ENCODE data around the gene ABHD2.

DNA sequence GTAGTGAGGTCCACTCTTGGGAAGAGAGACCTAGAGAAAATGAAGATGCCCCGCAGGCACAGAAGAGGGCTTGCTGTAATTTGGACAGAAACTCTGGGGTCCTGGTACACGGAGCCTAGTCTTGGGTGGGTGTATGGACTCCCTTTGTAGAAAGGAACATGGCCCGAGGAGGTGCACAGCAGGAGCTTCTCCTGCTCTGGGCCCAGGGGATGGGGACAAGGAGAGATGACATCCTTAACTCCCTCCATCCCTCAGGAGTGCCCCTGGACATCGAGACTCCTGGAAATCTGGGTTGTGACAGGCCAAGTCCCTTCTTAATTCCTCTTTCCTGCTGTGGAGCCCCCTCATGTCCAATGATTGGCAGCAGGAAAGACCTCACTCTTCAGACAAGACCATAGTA, 29.9 kb upstream of the ABHD2 start:
- TF ChIP-seq CTCF (IDR thresholded peaks at IDR 0.05; ENCODE audit: low read depth, low read length) (no peak), EZH2phosphoT487 (IDR thresholded peaks at IDR 0.05; ENCODE audit: low read depth) (no peak)

Measured in OCI-LY3 (cell line).